ENCODE measurements around the gene FAM222B. TPM values are rescaled to one million over a fixed set of nuclear protein-coding genes. Genes with fewer than 3 reads are reported as not detected.

The FAM222B gene
- total RNA-seq, 1 donor from 2014 or later: 24.3 TPM

- no peak overlapping the region for H3K4me3 ChIP-seq (ENCODE audit: low read depth, low read length)
- no peak for TF ChIP-seq CTCF (IDR thresholded peaks at IDR 0.05; ENCODE audit: insufficient read depth, low read length, poor library complexity, severe bottlenecking)
- H3K27me3 ChIP-seq (ENCODE audit: control insufficient read depth, insufficient read depth, low read length): no peaks in the 10 kb centered on the region
- DNase-seq (ENCODE audit: low read depth): no peak
- H3K36me3 ChIP-seq (ENCODE audit: control insufficient read depth, insufficient read depth, low read length): no peaks in the 10 kb centered on the region
Observed at GRCh38 chr17:28735242-28735722, 107.3 kb downstream of the FAM222B start.

GRCh38 chr17:28734712-28735241 lies 107.8 kb downstream of the FAM222B start:
- no peak for TF ChIP-seq CTCF (IDR thresholded peaks at IDR 0.05; ENCODE audit: insufficient read depth, low read length, poor library complexity, severe bottlenecking)
- Histone ChIP-seq H3K36me3 (ENCODE audit: control insufficient read depth, insufficient read depth, low read length) (no peaks in the 10 kb centered on the region), H3K4me3 (ENCODE audit: low read depth, low read length) (no peak overlapping the region), H3K27me3 (ENCODE audit: control insufficient read depth, insufficient read depth, low read length) (no peaks in the 10 kb centered on the region)
- no peak for DNase-seq (ENCODE audit: low read depth)

- no peak for DNase-seq (ENCODE audit: low read depth)
- TF ChIP-seq CTCF (IDR thresholded peaks at IDR 0.05; ENCODE audit: insufficient read depth, low read length, poor library complexity, severe bottlenecking): no peak
- Histone ChIP-seq H3K4me3 (ENCODE audit: low read depth, low read length) (no peak overlapping the region), H3K36me3 (ENCODE audit: control insufficient read depth, insufficient read depth, low read length) (no peaks in the 10 kb centered on the region), H3K27me3 (ENCODE audit: control insufficient read depth, insufficient read depth, low read length) (no peaks in the 10 kb centered on the region)
Observed at GRCh38 chr17:28733346-28733745, 109.2 kb downstream of the FAM222B start.

GRCh38 chr17:28729950-28730330 lies 112.7 kb downstream of the FAM222B start:
- DNase-seq (ENCODE audit: low read depth): no peak
- no peak for TF ChIP-seq CTCF (IDR thresholded peaks at IDR 0.05; ENCODE audit: insufficient read depth, low read length, poor library complexity, severe bottlenecking)

GRCh38 chr17:28728364-28729200 lies 114.0 kb downstream of the FAM222B start, which contains the start of gene NEK8:
Gene NEK8 (plus strand): TSS chr17:28728788. CDS start chr17:28728814, 26 bp downstream.
- H3K27me3 ChIP-seq (ENCODE audit: control insufficient read depth, insufficient read depth, low read length): no peaks in the 10 kb centered on the region
- no peak for DNase-seq (ENCODE audit: low read depth)
- no peak for TF ChIP-seq CTCF (IDR thresholded peaks at IDR 0.05; ENCODE audit: insufficient read depth, low read length, poor library complexity, severe bottlenecking)
- H3K36me3 ChIP-seq (ENCODE audit: control insufficient read depth, insufficient read depth, low read length): peaks cover 3% of the 10 kb centered on the region
- H3K4me3 ChIP-seq (ENCODE audit: low read depth, low read length): peak within 1 kb of the TSS; percentile 75

More at GRCh38 chr17:28729950-28730330, 112.7 kb downstream of the FAM222B start:
- no peak overlapping the region for H3K4me3 ChIP-seq (ENCODE audit: low read depth, low read length)
- H3K36me3 ChIP-seq (ENCODE audit: control insufficient read depth, insufficient read depth, low read length): no peaks in the 10 kb centered on the region
- no peaks in the 10 kb centered on the region for H3K27me3 ChIP-seq (ENCODE audit: control insufficient read depth, insufficient read depth, low read length)
